SKM-1 treated with dmso at 0.1 percent for 144 hours (cell line): ENCODE results near the gene ZNF217.
"Not testable (repeated sequence)": the region's sequence is repeated elsewhere in the genome, so short reads cannot be mapped to it uniquely, and the experiment has no call there.

Source experiments
- DNase-seq: peaks from one replicate; lab custom pipeline; 2025; ENCODE audit not compliant: unreplicated experiment; lab: John Stamatoyannopoulos, UW

Gene ZNF217

DNA sequence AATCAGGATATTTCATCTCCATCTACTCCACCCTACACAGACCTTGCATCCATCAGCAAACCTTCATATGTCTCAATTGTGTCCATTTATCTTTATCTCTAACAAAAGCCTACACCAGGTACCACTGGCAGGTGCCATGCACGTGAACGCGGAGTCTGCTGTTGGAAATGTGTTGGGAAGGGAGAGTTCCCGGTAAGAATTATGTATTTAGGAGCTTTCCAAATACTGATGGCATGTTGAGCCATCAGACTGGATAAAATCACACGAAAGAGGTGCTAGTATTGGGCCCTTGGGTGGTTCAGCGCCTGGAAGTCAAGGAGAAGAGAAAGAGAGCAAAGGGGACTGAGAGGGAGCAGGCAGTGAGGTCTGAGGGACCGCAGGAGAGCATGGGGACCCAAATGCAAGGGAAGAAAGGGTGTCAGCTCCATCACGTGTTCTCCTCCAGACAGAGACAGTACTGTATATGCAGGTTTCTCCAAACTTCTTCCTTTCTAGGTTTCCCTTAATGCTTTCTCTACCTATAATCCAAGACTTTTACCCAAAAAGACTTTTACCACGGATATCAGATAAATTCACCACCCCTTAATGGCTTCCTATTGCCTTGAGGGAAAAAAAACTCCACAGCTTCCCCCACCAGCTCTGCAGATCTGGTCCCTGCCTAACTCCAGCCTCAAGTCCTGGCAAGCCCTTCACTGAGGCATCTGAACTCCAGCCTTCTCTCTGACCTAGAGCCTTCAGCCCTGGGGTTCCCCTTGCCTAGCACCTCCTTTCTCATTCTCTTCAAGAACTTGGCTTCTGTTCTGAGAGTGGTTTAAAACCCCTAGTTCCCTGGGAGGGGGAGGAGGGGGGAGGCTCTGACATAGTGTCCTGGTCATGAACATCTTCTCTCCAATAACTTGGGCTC is 4.8 kb upstream of the ZNF217 start:
- DNase-seq, result no peak

DNA sequence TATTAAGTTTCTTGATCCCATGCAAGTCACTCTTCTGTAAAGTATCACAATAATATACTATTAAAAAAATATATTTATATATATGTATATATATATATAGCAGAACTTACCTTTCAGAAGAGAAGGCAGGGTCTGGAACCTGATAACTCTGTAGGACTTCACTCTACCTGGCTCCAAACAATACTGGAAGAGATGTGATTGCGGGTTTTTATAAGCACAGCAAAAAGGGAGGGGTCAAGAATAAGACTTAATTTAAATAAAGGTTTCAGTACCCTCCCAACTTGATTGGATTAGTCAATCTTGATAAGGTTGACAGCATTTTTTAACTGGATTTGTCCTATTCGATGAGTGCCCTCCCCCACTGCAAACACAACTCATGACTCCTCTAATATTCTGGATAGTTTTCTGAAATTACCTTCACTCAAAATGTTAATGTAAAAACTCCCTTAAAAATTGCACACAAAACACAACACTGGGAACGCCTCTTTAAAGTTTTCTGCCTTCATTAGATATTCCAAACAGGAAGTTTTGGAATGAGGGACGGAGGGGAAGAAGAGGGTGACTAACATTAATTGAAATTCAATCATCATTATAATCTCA is 4.0 kb upstream of the ZNF217 start:
- DNase-seq, result no peak

GRCh38 chr20:53597030-53597482 is 3.4 kb upstream of the ZNF217 start:
- DNase-seq, result no peak

GRCh38 chr20:53596189-53597001 is 2.8 kb upstream of the ZNF217 start:
- not testable (repeated sequence) for DNase-seq

GRCh38 chr20:53595742-53596141 is 2.1 kb upstream of the ZNF217 start:
- not testable (repeated sequence) for DNase-seq

DNA sequence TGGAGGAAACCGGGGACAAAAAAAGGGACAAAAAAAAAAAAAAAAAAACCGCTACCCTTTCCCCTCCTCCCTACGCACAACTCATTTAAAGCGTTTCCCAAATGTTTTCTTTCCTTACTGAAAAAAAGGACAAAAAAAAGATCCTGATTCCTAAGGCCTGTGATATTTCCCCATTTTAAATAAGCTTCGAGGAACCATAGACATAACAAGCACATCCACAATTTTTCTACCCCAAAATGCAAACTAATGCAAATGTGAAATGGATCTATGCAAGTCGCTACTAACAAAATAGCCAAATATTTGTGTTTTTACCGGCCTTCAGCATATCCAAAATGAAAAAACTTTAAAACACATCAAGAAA is 1.4 kb upstream of the ZNF217 start:
- DNase-seq, result no peak

DNA sequence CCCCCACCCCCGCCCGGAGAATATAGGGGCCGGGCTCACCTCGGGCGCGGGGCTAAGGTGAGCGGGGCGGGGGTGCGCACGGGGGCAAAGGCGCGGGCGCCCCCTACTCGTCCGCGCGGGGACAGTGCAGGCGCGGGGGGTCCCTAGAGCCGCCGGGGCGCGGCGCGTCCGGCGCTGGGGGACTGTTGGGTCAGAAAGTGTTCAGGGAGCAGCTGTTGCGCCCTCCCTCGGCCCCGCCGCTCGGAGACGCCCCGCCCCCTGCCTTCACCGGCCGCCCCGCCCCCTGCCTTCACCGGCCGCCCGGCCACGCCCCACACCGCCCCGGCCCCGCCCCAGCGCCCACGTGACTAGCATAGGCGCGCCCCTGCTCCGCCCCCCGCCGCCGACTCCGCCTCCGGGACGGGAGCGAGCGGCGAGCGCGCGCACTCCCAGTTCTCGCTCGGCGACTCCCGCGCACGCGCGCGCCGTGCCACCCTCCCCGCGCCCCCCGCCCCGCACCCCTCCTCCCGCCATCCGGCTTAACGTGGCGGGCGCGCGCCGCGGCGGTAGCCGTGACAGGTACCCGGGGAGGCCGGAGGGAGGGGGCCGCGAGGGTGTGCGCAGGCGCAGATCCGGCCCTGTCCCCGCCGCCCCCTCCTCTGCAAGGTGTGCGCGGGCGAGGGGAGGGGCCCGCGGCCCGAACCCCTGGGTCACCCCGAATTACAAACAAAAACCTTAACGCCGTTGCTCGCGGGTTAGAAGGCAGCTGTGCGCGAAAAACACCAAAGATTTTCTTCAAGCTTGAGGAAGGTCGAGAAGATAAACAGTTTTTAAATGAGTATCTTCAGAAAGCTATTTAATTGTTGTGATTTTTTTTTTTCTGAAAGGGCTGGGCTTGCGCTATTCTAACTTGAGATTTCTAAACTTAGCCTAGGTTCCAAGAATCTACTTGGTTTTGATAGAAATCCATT is 704 bp upstream of the ZNF217 start:
- peak; percentile 70 for DNase-seq

DNA sequence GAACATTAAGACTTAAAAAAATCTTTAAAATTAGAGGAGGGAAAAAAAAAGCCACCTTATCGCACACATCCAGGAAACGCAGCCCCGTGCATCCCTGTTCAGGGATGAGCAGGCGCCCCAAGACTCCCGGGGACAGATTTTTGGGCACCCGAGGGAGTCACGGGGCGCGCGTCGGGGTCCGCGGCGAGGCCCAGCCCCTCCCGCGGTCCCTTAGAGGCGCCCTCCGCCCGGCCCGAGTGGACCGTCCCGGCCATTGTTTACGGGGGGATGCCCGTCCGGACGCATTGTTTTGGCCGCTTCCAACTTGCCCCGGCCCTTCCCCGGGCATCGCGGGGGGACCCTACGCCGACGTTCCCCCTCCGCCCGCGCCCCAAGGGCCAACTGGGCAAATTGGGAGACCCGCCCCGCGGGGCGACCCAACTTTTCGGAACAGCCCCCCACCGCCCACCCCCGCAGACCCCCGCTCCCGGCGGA is 610 bp downstream of the ZNF217 start:
- no peak for DNase-seq

DNA sequence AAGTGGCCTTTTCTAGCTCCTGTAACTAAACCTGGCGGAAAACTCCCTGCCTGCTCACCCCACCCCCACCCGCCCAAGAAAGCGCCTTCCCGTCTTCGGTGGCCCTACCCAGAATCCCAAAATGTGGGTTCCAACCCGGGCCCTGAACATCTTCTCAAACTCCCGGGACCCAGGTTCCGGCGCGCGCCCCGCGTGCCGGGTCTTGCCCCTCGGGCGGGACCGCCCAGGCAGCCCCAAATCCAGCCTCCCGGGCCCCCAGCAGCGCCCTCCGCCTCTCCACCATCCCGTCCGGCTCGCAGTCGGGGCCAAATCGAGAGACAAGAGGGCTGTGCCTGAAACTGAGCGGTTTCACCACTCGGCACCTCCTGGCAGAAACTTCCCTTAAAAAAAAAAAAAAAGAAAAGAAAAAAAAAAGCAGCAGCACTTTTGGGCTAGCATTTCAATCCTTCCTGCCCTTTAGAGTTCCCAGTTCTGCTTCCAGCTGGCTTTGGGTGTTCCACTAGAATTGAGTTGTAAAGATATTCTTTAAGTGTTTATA is 1.1 kb downstream of the ZNF217 start:
- DNase-seq, result not testable (repeated sequence)

GRCh38 chr20:53591941-53592441 is 1.6 kb downstream of the ZNF217 start:
- not testable (repeated sequence) for DNase-seq

DNA sequence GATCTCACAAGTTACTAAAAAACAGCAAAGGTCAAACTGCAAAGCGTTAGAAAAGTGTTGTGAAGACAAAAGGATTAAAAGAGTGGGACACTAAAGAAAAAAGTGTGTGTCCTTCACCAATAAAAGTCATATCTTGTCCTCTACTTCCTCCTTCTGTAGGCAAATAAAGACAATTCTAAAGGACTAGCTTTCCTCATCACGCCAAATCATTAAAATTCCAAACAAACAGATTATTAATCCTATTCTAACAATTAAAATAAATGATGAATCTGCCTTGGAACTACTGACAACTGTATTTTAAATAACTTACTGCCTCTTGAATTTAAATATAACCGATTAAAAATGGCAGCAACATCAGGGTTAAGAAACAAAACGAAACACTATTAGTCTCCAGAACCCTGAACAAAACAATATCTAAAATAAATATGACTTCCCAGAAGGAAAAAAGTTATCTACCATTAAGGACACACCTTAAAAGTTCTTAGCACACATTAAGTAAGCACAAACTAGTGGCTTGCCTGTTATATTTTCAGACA is 2.4 kb downstream of the ZNF217 start:
- DNase-seq, result not testable (repeated sequence)

DNA sequence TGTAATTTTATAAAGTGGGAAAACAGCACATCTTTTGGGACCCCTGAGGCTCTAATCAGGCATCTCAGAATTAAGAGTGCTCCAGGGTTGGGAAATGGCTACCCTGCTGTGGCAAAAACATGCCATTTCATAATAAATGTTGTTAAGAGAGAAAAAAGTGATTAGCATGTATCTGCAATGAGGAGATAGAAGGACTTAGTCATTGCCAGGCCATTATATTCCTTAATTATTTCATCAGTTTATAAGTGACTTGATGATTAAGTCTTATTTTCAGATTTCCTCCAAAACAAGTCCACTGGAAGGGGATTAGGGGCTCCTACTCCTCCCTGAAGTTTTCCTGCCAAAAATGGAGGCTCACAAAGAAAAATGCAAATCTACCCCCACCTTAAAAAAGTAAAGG is 3.0 kb downstream of the ZNF217 start:
- DNase-seq, result not testable (repeated sequence)

- DNase-seq, result not testable (repeated sequence)
Observed at GRCh38 chr20:53590122-53590521, 3.5 kb downstream of the ZNF217 start.

GRCh38 chr20:53589321-53590065 is 4.1 kb downstream of the ZNF217 start:
- DNase-seq, result peak; percentile 49

- not testable (repeated sequence) for DNase-seq
Observed at GRCh38 chr20:53587157-53587703, 6.4 kb downstream of the ZNF217 start.

- no peak for DNase-seq
Observed at GRCh38 chr20:53586640-53587039, 7.0 kb downstream of the ZNF217 start.

GRCh38 chr20:53585910-53586309 is 7.7 kb downstream of the ZNF217 start:
- DNase-seq, result not testable (repeated sequence)

DNA sequence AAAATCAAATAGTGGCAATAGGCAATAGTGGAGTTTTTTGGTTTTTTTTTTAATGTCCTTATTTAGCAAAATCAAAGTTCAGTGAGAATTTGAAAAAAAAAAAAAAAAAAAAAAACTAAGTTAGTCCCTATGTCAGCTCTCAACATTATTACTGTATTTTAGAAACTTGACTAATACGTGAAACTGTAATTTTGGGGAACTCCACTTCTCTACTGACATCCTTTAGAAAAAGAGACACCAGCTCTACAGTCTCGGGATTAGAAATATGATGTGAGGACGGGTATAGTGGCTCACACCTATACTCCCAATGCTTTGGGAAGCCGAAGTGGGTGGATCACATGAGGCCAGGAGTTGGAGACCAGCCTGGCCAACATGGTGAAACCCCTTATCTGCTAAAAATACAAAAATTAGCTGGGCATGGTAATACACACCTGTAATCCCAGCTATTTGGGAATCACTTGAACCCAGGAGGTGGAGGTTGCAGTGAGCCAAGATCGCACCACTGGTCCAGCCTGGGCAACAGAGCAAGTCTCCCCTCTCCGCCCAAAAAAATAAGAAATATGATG is 8.6 kb downstream of the ZNF217 start:
- not testable (repeated sequence) for DNase-seq
